ENCODE data around the gene TPCN2.
A peak's percentile ranks its signal among the peaks of the same experiment; 100 is the strongest.
"Not testable (repeated sequence)": the region's sequence is repeated elsewhere in the genome, so short reads cannot be mapped to it uniquely, and the experiment has no call there.

TPCN2 gene

DNA sequence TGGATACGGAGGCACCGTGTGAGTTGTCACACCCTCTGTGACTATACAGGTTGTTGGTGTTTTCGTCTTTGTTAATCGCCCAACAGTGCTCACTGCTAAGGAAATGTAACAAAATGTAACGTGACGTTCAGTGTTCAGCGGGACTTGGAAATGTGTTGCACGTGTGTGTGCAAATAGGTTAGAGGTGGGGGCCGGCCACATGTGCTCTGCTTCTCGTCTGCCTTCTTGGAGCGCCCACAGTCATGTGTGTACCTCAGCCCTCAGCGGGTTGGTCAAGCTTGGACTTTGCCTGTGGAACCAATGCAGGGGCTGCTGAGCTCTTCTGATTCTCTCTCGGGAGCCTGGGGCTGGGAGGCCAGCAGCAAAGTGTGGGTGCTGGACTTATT lies 99.6 kb downstream of the TPCN2 start:
- DNase-seq (ENCODE audit: low spot score) (no peak), FAIRE-seq (no peak)

DNA sequence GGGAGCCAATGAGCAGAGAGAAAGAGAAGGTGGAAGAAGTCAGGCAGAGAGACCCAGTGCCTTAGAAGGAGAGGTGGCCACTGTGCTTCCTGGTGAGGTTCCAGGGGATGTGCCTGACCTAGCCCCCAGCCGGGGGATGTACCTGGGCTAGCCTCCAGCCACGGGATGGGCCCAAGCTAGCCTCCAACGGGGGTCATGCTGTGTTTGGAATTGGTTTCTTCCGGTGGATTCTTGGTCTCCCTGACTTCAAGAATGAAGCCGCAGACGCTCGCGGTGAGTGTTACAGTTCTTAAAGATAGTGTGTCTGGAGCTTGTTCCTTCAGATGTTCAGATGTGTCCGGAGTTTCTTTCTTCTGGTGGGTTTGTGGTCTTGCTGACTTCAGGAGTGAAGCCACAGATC lies 100.1 kb downstream of the TPCN2 start:
- FAIRE-seq, result no peak
- DNase-seq (ENCODE audit: low spot score), result no peak

- FAIRE-seq; DNase-seq (ENCODE audit: low spot score): not testable (repeated sequence)
These were observed 100.8 kb downstream of the TPCN2 start for GRCh38 chr11:69149338-69150045.

GRCh38 chr11:69150175-69150574 lies 101.4 kb downstream of the TPCN2 start:
- no peak for DNase-seq (ENCODE audit: low spot score)
- no peak for FAIRE-seq

- FAIRE-seq (no peak), DNase-seq (ENCODE audit: low spot score) (no peak)
These were observed 103.1 kb downstream of the TPCN2 start for GRCh38 chr11:69151836-69152235.

GRCh38 chr11:69152733-69153421 lies 104.1 kb downstream of the TPCN2 start:
- DNase-seq (ENCODE audit: low spot score), result no peak
- no peak for FAIRE-seq

DNA sequence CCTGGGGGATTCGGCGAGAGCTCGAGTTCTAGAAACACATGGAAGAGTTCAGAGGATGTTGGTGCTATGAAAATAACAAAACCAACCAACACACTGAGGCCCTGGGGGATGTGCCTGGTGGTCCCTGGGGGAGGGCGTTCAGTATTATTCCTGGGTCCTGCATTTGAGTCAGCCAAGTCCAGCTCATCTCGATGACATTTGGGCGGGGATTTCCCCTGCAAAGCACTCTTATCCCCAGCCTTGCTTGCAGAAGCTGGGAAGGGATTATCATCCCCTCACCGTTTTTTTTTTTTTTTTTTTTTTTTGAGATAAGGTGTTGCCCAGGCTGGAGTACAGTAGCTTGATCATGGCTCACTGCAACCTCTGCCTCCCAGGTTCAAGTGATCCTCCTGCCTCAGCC lies 104.9 kb downstream of the TPCN2 start:
- FAIRE-seq (no peak), DNase-seq (ENCODE audit: low spot score) (no peak)

DNA sequence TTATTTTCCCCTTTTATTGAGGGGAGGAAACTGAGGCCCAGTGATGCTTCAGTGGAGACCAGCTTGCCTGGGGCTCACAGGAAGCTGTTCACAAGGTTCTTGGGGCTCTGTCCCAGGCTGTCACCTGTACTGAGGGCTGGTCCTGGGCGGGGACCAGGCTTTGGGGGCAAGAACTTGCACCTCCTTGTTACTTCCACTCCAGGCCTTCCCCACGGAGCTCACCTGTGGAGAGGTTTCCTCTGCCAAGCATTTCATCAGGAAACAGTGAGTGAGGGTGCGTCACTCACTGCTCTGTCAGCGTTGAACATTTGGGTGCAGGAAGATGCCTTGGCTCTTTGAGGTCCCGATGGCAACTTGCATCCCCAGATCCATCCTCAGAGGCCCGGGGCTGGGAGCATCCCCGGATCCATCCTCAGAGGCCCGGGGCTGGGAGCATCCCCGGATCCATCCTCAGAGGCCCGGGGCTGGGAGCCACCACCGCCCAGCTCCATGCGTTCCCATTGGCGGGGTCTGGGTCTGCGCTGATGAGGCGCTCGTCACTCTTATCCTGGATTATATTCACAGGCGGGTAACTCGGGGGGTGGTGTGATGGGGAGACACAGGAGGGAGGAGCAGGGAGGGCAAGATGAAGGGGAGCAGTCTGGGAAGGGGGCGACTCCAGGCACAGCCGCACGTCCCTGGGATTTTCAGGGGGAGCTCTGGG lies 105.6 kb downstream of the TPCN2 start:
- FAIRE-seq, result no peak

GRCh38 chr11:69154938-69155301 lies 106.2 kb downstream of the TPCN2 start:
- DNase-seq (ENCODE audit: low spot score), result no peak
- FAIRE-seq, result no peak

More for the DNA sequence above, 105.6 kb downstream of the TPCN2 start:
- no peak for DNase-seq (ENCODE audit: low spot score)

GRCh38 chr11:69155302-69156234 lies 106.8 kb downstream of the TPCN2 start, which contains the start of gene SMIM38:
SMIM38 (plus strand) TSS chr11:69155935; CDS start chr11:69157847, 1,912 bp downstream.
- no peak for FAIRE-seq

DNA sequence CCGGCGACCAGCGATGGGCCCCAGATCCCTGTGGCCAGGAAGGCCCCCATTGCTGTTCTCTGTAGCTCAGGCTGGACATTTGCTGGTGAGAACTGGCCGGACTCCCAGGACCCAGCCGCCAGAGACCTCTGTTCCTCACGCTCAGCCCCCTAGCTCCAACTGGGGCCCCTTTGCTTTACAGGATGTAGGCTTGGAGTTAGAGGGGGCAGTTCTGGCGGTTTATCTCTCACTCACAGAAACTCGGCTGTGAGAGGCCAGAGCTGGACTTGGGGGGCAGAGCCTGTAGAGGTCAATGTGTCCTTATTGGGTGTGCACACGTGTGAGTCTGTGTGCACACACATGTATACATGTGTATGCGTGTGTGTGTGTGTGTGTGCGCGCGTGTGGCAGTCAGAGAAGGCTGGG lies 107.5 kb downstream of the TPCN2 start:
- no peak for DNase-seq (ENCODE audit: low spot score)
- FAIRE-seq, result peak; percentile 48

More at GRCh38 chr11:69155302-69156234, 106.8 kb downstream of the TPCN2 start, which contains the start of gene SMIM38:
- DNase-seq (ENCODE audit: low spot score), result no peak

DNA sequence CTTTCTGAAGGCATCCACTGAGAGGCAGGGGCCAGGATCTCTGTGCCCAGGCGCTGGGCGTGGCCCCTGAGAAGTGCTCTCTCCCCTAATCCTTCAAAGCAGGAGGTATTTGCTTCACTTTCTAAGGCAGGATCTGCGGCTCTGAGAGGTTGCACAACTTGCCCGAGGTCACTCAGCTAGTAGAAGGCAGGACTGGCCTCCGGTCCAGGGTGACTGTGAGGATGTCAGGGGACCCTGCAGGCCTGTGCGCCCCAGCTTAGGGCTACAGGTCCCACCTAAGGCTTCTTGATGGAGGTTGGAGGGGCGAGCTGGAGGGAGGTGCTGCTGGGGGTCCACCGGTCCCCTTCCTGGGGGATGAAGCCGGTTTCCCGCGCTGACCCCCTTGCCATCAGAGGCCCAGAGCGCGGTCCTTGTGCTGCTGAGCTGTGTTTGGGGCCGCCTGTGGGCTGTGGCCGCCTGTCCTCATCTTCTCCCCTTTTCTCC lies 108.0 kb downstream of the TPCN2 start:
- FAIRE-seq, result no peak
- peak; percentile 40 for DNase-seq (ENCODE audit: low spot score)

DNA sequence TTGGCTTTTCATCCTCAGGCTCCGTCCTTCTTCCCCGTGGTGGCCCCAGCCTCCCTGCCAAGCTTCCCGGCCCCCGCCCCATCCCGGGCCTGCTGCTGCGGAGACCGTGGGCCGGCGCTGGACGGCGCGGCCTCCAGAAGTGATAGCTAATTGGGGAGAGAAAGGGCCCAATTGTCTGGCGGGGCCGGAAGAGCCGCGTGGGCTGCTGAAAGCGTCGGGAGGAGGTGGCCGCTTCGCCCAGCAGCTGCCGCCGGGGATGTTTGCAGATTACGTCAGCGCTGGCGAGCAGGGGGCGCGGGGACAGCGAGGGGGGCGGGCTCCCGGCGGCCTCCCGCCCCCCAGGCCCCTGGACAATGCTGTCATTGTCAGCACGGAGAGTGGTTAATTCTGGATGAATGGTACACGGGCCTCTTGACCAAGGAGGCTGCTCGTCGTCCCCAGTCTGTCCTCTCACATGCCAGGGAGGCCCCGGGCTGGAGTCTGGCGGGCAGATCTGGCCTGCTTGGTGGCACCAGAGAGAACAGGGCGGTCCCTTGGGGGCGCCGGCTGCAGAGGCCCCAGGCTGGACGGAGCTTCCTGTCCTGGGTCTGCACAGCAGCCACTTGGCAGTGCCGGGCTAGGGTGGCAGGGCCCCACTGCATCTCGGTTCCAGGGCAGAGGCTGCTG lies 108.6 kb downstream of the TPCN2 start:
- DNase-seq (ENCODE audit: low spot score) (peak; percentile 95), FAIRE-seq (peak; percentile 23)

GRCh38 chr11:69157822-69158231 lies 109.1 kb downstream of the TPCN2 start:
- FAIRE-seq (no peak), DNase-seq (ENCODE audit: low spot score) (no peak)

DNA sequence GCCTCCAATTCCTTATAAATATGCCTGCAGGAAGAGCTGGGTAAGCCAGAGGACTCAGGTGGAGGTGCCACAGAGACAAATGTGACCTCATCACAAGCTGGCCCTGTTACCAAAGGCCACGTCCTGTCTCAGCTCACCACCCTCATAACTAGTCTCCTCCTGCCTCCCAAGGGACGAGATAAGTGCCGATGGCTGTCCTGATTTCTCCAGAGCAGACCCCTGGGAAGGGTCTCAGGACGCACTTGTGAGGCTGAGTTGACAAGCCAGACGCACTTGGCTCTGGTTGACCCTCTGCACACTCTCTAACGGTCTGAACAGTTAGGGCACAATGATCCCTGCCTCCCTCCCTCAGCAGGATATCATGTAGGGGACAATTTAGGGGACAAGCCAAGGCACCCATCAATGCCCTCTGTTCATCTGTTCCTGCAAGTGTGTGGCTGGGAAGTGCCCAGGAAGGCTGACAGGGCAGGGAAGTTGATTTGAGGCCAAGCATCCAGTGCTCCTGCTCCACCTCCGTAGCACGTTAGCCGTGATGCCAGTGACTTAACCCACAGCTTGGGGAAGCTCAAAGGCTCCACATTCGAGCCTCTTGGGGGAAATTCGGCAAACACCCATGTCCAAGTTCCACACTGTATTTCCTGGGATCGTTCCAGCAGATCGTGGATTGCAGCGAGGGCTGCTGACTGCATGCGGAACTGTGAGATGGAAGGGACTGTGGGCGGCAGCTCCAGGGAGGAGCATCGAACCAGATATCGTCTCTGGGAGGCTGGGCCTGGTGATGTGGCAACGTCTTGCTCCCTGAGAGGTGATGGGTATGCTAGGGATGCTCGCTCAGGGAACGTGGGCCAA lies 109.8 kb downstream of the TPCN2 start:
- no peak for FAIRE-seq
- no peak for DNase-seq (ENCODE audit: low spot score)

GRCh38 chr11:69159150-69159852 lies 110.6 kb downstream of the TPCN2 start:
- no peak for DNase-seq (ENCODE audit: low spot score)
- no peak for FAIRE-seq

DNA sequence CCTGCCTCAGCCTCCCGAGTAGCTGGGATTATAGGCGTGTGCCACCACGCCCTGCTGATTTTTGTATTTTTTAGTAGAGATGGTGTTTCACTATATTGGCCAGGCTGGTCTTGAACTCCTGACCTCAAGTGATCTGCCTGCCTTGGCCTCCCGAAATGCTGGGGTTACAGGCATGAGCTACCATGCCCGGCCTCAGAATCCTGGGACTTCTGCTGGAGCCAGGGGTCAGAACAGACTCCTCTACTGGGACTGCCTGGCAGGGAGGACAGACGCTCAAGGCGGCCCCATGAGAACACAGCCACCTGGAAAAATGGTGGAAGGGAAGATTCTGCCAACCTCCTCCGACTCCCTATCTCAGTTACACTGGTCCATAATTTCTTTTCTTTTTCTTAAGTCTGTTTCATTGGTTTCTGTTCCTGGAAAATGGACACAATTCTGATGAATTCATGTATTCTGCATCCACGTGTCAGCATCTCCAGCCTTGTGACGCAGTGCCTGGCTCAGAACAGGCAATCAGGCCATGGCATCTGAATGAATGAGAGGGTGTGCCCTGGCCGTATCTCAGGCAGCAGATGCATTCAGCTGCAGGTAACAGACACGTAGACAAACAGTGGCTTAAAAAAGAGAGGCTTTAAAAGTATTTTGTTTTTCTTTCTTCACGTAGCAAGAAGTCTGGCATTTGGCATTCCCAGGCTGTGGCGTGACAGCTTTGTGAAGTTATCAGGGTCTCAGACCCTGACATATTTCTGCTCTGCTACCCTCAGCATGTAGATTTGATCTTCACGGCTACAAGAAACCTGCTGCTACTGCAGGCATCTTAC lies 111.8 kb downstream of the TPCN2 start:
- DNase-seq (ENCODE audit: low spot score) (no peak), FAIRE-seq (no peak)

DNA sequence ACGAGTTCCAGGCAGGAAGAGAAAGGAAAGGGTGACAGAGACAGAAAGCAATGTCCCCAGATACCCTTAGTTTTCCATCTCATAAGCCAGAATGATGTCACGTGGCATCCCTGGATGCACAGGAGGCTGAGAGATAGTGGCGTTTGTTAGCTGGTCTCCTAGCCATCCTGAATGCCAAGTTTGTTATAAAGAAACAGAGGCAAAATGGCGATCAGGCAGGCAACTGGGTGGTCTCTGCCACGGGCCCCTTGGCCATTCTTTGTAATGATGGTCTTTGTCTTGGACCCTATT lies 112.3 kb downstream of the TPCN2 start:
- FAIRE-seq (no peak), DNase-seq (ENCODE audit: low spot score) (no peak)

Measured in urothelium cell line (cell line).